GM12874 (cell line): ENCODE measurements around the gene CORIN.
A peak's percentile ranks its signal among the peaks of the same experiment; 100 is the strongest.

Experiments used
- CTCF ChIP-seq: IDR thresholded peaks from 2 replicates; pipeline ENCODE4 v1.5.1; 2011; ENCODE audit warnings: low read depth, mild to moderate bottlenecking, control low read depth, low read length, moderate library complexity; ENCODE audit not compliant: insufficient read depth

CORIN gene

GRCh38 chr4:47662975-47663374 is 174.9 kb downstream of the CORIN start:
- peak; percentile 28; the same call in 1 of the 2 replicates for TF ChIP-seq CTCF

GRCh38 chr4:47661741-47662140 is 176.1 kb downstream of the CORIN start:
- no peak for TF ChIP-seq CTCF

GRCh38 chr4:47659342-47659741 is 178.5 kb downstream of the CORIN start:
- no peak for TF ChIP-seq CTCF

GRCh38 chr4:47654972-47655693 is 182.7 kb downstream of the CORIN start:
- no peak for TF ChIP-seq CTCF

- no peak for TF ChIP-seq CTCF
These were observed 185.8 kb downstream of the CORIN start for GRCh38 chr4:47652092-47652491.

GRCh38 chr4:47651231-47651630 is 186.6 kb downstream of the CORIN start:
- TF ChIP-seq CTCF, result no peak

GRCh38 chr4:47650584-47651130 is 187.2 kb downstream of the CORIN start:
- no peak for TF ChIP-seq CTCF
